HG03378 (cell line): Measurements from ENCODE around the gene ADAR.

Experiments
- ATAC-seq: cut with Tn5 transposase; IDR thresholded peaks from one replicate; pipeline ENCODE4 v1.9.1; 2021; ENCODE audit warnings: mild to moderate bottlenecking, moderate library complexity; ENCODE audit not compliant: unreplicated experiment

The ADAR gene

DNA sequence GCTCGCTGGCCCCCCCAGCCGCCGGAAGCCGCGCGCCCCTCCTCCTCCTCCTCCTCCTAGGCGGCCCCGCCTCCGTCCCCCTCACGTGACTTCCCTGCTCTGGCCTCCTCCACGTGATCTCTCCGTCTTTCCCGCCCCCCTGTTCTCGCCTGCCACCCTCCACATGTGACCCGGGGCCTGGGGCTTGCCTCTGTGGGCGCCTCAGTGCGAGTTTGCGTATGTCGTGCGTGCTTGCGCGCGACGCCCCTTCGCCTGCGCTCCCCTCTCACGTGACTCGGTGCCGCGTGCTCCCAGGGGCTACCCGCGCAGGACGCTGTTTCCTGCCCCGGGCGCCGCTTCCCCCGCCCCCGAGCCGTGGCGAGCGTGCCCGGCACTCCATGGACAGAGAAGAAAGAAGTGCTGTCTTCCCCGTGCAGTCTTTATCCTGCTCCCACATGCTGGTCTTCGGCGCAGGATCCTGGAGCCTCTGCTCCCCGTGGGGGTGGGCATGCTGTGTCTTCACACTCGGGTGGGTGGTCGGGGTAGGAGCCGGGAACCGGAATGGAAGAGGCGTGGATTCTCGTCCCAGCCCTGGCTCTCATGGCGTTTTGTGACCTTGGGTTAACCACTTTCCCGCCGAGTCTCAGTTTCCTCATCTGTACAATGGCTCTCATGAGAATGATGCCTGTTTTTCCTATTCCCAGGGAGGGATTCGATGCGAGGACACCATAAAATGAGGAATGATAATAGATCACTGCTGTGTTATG lies 49.1 kb downstream of the ADAR start:
- ATAC-seq: peak; percentile 71

DNA sequence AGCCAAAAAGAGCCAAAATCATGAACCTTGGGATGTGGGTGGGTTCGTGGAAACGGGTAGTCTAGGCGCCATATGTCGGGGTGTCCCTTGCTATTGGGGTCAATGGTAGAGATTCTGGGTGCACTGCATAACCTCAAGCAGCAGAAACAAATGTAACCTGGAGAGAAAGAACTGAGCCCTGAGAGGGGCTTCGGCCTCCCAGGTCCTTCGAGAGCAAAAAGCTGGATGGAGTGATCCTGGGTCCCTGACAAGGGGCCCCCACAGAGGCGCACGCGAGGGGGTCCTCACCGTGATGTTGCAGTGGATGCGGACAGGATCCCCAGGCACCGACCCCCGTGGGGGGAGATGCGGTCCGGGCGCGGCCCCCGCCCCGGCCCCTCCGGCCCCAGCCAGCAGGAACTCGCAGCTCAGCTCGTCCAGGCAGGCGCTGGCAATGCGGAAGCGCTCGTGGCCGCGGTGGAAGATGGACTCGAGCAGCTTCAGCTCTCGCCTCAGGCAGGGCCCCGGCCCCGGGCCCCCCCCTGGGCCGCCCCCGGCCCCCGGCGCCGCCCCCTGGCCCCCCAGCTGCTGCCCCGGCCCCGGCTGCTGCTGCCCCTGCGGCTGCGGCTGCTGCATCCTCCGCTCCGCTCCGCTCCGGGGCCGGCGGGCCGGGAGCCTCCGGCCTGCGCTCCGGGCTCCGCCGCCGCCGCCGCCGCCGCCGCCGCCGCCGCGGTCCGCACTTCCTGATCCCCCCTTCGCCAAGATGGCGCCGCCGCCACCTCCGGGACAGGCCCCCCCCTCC lies 49.9 kb downstream of the ADAR start, which contains the start of gene UBE2Q1:
Gene UBE2Q1, minus strand, starts transcription at position 724 of the 781 bp plus-strand sequence. Its CDS starts 109 bp downstream, at position 615.
- no peak for ATAC-seq

DNA sequence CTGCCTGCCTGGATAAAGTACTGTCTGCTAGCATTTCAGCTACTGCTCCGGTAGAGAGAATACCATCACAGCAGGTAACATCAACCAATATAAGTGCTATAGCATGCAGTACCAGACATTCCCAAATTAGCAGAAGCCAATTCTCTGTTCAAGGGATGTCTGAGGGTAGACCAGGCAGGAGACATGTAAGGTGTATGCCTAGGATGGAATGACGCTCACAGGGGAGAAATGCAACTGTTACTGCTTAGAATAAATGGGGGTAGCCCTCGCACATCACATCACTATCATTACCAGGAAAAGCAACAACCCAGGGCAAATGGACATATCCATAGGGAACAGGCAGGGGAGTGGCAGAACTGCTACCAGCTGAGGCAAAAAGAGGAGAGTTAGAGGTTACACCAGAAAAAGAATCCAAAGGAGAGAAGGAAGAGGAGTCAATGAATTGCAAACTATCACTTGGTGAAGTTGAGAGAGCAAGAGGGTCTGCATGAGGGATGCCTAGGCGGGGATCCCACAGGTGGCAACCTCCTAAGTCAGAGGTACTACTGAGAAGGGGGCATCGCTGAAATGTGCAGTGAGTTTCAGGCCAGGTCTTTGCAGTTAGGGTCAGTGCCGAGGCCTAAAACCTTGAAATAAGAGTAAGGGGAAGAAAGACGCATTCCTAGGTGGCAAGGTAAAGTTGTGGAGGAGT lies 50.6 kb downstream of the ADAR start:
- no peak for ATAC-seq

DNA sequence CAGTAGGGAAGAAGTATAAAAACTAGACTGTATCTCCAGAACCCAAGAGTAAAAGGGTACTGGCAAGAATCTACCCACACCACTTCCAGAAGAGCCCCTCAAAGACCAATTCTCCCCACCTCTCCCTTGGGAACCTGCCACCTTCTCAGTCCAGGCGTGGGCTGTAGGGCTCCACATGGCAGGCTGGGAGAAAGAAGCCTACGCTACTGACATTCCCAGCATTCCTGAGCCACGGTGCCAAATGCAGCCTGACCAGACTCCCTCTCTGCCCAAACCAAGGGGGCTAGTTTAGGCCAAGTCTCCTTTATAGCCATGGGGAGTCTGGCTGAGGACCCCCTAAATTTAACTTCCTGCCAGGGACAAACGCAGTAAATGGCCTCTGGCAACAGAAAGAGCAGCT lies 51.6 kb downstream of the ADAR start:
- ATAC-seq: no peak

DNA sequence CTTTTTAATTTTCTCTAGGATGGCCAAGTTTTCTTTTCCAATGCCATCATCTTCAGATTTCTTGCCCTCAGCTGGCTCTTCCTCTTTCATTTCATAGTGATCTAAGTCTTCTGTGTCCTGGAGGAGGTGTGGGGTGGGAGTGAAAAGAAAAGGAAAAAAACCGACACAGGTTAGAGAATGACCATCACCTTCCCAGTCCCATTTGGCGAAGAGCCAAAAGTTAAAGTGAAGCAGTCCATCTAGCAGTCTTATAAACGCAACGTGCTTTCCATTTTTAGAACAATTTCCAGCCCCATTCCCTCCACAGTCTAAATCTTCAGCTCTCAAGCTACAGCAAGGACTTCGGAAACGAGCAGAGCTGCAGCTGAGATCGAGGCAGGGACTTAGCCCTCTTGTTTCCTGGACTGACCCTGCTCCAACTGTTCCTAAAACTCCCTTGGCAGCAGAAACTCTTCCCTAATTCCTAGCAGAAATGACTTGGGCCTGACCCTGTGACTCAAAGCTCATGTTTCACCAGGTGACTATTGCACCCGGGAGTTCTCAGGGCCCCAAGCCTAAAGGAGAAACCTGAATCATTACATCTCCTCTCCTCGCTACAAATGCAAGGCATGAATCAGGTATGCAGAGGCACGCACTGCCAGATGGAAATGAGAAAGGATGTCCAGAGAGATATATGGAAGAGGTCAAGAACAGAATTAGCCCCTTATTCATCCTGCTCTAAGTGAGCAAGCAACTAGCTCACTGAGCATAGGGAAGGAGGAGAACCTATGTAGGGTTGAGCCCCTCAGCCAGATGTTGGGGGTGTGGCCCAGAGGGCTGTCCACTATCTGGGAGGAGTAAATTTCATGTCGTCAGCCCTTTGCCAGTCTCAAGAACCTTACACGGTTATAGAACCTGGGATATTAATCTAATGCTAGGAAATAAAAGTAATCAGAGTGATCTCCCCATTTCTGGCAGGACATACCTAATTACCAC lies 54.6 kb downstream of the ADAR start:
- ATAC-seq: no peak

DNA sequence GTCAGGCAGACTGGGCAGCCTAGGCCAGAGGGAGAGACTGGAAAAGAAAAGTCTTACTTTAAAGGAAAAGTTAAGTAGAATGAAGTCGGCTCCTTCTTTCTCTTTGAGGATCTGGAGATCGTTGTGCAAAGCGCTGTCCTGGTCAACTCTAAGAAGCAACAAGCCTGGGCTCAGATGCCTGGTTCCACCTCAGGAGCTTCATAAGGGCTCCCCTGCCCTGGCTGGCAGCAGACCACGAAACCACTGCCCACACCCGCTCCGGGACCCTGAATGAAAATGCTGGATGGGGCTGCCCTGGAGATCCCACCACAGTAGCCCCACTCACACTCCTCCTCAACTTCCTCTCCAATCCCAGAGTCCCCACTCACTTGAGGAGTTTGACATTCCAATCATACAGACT lies 56.0 kb downstream of the ADAR start:
- no peak for ATAC-seq

DNA sequence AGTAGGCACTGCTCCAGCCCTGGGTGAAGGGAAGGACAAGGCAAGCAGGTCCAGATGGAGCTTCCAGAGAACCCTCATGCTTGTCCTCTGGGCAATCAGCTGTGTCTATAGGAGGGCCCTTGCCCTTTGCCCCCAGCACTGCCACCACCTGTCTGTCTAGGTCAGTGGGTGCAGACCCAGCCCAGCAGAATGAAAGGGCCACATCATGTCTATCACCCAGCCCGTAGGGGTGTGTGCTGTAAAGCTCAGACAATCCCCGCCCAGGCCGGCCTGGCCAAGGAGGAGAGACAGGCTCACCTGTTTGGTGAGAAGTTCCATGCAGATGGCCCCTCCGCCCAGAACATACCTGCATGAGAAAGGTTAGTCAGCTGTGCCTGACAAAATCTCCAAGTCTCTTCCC lies 56.5 kb downstream of the ADAR start:
- ATAC-seq: no peak

DNA sequence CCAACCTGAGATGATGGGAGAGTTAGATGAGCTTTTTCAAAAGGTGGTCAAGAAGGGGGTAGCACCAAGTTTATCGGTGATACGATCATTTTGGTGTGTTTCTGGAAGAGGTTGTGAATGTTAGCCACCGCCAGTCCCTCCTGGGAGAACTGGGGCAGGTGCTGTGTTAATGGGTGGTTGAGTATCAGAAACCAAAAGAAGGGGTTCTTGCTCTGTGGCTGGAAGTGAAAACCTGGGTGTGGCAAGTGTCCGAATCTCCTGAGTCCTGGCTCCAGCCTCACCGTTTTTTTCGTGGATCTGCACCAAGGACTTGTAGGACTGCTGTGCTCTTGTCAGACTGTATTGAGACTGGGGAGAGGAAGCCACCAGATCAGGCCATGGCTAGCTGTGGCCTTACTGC lies 57.3 kb downstream of the ADAR start:
- ATAC-seq: no peak

DNA sequence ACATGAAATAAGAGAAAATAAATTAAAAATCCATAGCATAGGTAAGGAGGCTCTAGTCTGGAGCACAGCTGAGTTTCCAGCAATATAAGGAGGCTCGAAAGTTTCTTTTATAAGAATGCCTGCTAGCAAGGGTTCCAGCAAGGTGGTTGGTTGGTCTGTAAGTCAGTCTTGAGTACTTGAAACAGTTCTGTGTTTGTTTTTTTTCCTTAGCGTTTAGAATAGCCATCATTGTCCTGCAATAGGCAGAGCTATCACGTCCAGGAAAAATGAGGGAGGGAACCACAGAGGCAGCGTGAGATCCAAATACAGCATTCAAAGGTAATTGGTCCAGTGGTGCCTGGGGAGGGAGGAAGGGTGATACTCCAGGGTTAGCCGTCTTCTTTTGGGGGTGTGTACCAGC lies 57.9 kb downstream of the ADAR start:
- ATAC-seq: no peak

DNA sequence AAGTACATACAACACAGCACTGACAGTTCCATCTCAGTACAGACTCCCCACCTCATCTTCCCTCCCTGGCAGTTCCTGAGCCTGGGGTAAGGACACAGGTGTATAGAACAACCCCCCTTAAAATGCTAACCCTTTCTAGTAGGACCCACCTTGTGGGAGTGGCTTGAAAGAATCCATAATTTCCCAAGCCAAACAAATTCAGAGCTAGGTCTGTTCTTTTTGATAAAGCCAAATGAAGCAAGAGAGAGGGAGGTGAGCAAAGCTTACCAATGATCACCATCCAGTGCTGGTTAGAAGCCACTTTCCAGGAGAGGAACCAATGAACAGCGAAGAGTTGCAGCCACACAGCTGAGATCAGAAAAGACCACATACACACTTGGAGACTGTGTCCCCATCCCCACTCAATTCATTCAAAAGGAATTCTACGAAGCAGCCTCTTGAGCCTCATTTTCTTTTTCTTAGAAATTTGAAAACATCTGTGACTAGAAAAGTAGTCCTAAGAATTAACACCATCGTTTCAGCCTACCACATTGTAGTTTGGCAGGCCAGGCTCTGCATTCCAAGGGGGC lies 58.7 kb downstream of the ADAR start:
- ATAC-seq: no peak

DNA sequence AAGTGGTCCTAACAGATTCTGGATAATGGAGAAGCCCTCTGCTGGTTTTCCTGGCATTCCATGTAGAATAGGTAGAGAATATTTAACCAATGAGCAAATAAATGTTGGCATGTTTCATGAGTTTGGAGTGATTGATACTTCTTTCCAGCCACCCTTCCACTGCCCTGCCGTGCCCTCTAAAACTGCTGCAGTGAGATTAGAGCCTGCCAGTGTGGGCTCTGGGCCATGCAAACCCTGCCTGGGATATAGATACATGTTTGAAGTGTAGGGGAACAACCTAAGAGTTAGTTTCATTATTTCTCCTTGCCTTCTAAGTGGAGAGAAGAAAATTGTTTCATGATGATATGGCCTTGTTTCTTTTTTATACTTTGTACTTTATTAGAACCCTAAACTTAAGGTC lies 60.0 kb downstream of the ADAR start:
- ATAC-seq: no peak

DNA sequence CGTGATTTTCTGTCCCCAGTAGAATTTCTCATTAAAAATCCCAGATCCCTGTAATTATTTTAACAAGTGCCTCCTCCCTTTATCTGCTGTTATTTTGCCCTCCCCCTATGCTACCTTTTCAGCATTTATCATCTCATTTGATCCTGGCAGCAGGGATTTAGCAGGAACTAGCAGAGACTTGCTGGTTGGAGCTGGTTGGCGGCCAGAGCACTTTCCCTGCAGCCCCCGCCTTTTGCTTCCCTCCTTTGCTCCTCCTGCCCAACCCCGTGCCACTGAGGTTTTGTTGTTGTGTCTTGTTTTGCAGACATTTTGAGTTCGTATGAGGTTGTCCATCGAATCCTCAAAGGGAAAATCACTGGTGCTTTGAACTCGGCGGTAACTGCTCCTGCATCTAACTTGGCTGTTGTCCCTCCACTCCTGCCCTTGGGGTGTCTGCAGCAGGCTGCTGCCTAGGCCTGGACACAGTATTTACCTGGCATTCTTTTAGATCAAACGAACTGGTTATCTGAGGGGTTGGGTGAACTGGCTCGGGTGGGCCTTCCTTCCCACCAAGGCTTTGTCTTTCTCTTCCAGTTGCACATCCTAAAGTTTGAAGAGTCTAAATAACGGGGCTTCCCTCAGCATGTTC lies 60.8 kb downstream of the ADAR start:
- ATAC-seq: no peak

DNA sequence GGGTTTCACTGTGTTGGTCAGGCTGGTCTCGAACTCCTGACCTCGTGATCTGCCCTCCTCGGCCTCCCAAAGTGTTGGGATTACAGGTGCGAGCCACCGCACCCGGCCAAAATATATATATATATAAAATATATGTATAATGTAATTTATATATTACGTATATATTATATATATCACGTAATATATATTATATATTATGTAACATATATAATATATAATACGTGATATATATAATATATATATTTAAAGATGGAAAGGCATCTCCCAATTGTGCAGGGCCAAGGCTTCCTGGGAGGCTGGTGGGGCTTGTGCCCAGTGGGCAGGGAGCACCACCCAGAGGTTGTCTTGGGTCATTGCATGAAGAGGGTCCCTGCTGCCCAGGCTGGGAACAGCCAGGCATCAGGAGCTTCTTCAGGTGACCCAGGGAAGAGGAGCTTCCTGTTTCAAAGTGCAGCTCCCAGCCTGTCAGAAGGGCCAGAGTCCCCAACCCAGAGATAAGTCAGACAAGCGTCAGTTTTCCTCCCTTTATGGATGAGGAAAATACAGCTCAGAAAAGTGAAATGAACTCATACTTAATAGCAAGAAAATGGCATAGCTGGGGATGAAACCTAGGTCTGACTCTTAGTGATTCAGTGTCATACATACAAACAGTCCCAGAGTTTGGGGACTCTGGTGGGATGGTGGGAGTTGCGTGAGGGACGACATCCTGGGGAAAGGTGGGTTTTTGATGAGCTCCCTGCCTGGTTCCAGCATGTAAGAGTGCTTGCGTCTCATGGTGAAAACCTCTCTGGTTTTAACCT lies 61.5 kb downstream of the ADAR start:
- ATAC-seq: no peak

DNA sequence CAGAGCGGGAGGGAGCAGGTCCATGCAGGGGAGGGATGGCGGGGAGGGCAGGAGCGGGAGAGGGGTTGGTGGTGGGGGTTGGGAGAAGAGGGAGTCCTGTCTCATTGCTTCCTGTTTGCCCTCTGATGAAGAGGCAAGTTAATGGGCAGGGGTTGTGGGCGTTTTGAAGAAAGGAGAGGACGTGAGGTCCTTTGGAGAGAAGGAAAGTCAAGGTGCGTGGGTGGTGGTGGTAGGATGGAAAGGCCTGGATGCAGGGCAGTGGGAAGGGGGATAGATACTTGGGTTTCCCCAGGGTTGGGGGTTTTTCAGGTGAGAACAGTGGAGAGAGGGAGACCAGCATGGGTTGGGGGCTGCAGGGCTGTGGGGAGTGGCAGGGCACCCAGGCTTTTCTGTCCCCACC lies 66.8 kb downstream of the ADAR start:
- ATAC-seq: no peak

DNA sequence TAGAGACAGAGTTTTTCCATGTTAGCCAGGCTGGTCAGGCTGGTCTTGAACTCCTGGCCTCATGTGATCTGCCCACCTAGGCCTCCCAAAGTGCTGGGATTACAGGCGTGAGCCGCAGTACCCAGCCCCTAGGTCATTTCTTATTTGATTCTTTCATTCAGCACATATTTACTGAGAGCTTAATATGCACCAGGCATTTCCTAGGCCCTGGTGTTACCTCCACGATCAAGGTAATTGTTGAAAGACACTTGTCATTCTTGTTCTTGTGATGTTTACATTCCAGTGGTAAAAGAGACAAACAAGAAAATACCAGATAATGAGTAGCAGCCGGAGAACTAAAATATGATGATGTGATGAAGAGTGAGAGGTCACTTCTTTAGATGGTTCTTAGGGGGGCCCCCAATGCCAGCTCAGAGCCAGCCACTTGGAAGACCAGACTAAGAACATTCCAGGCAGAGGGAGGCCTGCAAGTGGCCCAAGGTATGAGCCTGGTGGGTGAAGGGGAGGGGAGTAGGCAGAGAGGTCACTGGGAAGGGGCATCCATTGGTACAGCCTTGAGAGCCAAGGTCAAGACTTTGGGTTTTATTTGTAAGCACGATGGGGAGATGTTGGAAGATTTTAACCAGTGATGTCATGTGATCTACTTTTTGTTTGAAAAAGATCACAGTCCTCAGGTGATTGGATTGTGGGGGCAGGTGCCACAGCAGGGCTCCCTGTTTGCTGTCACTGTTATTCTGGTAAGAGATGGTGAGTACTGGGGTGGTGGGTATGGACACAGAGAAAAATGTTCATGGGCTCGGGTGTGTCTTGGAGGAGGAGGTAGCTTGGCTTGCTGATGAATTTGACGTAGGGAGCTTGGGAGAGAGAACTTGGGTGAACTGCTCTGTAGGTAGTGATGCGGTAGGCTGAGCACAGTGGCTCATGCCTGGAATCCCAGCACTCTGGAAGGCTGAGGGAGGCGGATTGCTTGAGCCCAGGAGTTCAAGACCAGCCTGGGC lies 68.2 kb downstream of the ADAR start:
- ATAC-seq: no peak

DNA sequence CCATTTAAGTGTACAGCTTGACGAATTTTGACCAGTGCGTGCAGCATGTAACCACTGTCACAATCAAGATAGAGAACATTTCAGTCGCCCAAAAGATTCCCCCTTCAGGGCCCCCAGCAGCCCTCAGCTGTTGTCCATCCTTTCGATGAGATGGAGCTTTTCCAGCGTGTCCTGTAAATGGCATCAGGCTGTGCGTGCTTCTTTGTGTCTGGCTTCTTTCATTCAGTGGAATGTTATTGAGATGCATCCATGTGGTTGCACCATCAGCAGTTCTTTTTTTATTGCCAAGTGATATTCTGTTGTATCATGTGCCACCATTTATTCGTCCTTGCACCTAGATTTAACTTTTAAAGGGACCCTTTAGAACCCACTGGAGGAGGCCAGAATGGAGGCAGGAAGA lies 71.4 kb downstream of the ADAR start:
- ATAC-seq: no peak

DNA sequence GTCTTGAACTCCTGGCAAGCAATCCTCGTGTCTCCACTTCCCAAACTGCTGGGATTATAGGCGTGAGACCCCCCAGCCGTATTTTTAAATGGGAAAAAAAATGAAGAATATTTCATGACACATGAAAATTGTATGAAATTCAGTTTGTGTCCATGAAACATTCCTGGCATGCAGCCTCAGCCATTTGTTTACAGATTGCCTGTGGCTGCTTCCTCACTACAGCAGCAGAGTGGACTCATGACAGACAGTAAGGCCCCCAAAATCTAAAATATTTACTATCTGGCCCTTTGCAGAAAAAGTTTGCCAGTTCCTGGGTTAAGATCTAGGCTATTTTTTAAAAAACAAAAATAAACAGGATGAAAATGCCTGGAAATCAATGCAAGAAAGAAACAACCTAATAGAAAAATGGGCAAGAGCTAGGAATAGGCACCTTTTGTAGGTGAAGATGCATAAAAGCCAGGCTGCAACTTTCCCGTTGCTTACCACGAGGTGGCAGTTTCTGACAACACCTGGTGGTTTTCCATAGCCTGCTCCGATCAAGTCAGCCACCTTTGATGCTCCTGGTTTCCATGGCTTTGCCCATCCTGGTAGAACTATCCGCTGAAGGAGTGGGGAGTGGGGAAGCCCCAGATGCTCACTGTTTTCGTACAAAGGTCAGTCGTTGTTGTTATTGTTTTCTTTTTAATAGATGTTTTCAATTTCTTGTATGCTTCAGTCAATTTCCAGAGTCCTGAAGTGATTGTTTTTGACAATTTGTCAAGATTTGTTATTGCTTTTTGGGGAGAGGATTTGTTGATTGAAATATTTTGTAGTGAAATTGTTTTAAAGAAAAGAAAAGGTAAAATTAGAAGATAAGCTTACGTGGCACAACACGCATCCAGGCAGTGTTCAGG lies 73.8 kb downstream of the ADAR start:
- ATAC-seq: no peak
